ENCODE results near the gene HYAL2.

HYAL2 gene, protein sequence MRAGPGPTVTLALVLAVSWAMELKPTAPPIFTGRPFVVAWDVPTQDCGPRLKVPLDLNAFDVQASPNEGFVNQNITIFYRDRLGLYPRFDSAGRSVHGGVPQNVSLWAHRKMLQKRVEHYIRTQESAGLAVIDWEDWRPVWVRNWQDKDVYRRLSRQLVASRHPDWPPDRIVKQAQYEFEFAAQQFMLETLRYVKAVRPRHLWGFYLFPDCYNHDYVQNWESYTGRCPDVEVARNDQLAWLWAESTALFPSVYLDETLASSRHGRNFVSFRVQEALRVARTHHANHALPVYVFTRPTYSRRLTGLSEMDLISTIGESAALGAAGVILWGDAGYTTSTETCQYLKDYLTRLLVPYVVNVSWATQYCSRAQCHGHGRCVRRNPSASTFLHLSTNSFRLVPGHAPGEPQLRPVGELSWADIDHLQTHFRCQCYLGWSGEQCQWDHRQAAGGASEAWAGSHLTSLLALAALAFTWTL

DNA sequence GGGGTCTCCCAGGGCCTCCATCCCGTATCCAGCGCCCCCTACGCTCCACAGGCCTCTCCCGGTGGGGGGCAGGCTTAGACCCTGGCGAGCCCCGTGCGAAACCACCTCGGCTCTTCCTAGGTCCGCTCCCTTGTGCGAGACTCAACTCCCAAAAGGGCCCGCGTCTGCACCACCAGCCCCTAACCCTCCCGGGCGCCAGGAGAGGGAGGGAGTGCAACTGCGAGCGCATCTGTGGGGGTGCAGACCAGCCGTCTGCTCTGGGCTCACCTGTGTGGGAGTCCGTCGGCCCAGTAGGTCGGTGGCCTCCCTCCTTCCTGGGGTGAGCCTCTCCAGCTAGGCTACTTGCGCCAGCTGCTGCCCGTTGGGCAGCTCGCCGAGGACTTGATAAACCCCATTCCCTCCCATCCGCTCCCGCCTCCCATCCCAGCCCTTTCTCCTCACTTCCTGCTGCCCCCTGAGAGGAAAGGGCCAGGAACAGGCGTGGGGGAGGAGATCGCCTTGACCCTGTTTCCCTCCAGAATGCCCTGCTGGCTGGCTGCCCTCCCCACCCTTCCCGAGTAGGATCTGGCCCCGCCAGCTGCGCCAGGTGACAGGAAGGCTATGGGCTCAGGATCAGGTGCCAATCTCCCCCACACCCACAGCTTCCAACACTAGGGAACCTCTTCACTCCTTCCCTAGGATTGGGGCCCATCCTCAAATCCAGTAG lies at the start of gene HYAL2:
Gene HYAL2, minus strand, starts transcription at position 360 of the 706 bp plus-strand sequence. CDS start 2,256 bp downstream, outside the sequence.
- H3K36me3 ChIP-seq (ENCODE audit: control insufficient read depth, low read depth, low read length): peaks cover 22% of the 10 kb centered on the region
- peak within 1 kb of the TSS; percentile 75 for H3K4me3 ChIP-seq (ENCODE audit: low read length)
- H3K27ac ChIP-seq (ENCODE audit: low read length): peak within 1 kb of the TSS; percentile 98
- H3K9ac ChIP-seq (ENCODE audit: low read length): peak within 1 kb of the TSS; percentile 95
- H3K27me3 ChIP-seq (ENCODE audit: control insufficient read depth, insufficient read depth, low read length): no peaks in the 10 kb centered on the region
- H3K4me1 ChIP-seq (ENCODE audit: control insufficient read depth, low read depth, low read length): peaks cover 15% of the 10 kb centered on the region
- no peaks in the 10 kb centered on the region for H3K9me3 ChIP-seq (ENCODE audit: control insufficient read depth, low read depth, low read length)

GRCh38 chr3:50371133-50371685 lies 48.7 kb upstream of the HYAL2 start:
- H3K4me1 ChIP-seq (ENCODE audit: control insufficient read depth, low read depth, low read length): peaks cover 14% of the 10 kb centered on the region
- H3K4me3 ChIP-seq (ENCODE audit: low read length): no peak overlapping the region
- no peaks in the 10 kb centered on the region for H3K9me3 ChIP-seq (ENCODE audit: control insufficient read depth, low read depth, low read length)
- peaks cover 2% of the 10 kb centered on the region for H3K27me3 ChIP-seq (ENCODE audit: control insufficient read depth, insufficient read depth, low read length)
- no peak overlapping the region for H3K9ac ChIP-seq (ENCODE audit: low read length)
- H3K27ac ChIP-seq (ENCODE audit: low read length): no peak overlapping the region
- H3K36me3 ChIP-seq (ENCODE audit: control insufficient read depth, low read depth, low read length): no peaks in the 10 kb centered on the region

DNA sequence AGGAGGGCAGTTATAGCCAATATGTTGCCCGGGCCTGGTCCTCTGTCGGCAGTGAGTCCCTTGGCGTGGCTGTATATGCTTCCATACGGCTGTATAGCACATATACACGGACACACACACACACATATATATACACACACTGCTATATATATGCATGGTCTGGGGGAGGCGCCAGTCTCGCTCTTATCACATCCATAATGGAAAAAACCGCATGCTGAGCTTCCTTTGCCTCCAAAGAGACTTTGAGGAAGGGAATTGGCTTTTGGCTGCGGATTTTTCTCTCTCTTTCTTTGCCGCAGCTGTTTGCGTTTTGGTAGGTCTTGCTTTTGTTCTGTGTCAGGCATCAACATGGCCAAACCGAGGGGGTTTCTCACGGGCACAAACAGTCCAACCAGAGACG lies 48.0 kb upstream of the HYAL2 start:
- no peak overlapping the region for H3K27ac ChIP-seq (ENCODE audit: low read length)
- H3K4me3 ChIP-seq (ENCODE audit: low read length): no peak overlapping the region
- peaks cover 17% of the 10 kb centered on the region for H3K4me1 ChIP-seq (ENCODE audit: control insufficient read depth, low read depth, low read length)
- H3K36me3 ChIP-seq (ENCODE audit: control insufficient read depth, low read depth, low read length): no peaks in the 10 kb centered on the region
- no peak overlapping the region for H3K9ac ChIP-seq (ENCODE audit: low read length)
- H3K9me3 ChIP-seq (ENCODE audit: control insufficient read depth, low read depth, low read length): no peaks in the 10 kb centered on the region
- peaks cover 8% of the 10 kb centered on the region for H3K27me3 ChIP-seq (ENCODE audit: control insufficient read depth, insufficient read depth, low read length)

- Histone ChIP-seq H3K9ac (ENCODE audit: low read length) (no peak overlapping the region), H3K4me3 (ENCODE audit: low read length) (no peak overlapping the region), H3K27ac (ENCODE audit: low read length) (no peak overlapping the region), H3K27me3 (ENCODE audit: control insufficient read depth, insufficient read depth, low read length) (peaks cover 12% of the 10 kb centered on the region), H3K36me3 (ENCODE audit: control insufficient read depth, low read depth, low read length) (no peaks in the 10 kb centered on the region), H3K9me3 (ENCODE audit: control insufficient read depth, low read depth, low read length) (no peaks in the 10 kb centered on the region), H3K4me1 (ENCODE audit: control insufficient read depth, low read depth, low read length) (peaks cover 14% of the 10 kb centered on the region)
Measured at GRCh38 chr3:50369012-50369670, 46.6 kb upstream of the HYAL2 start.

- no peaks in the 10 kb centered on the region for H3K36me3 ChIP-seq (ENCODE audit: control insufficient read depth, low read depth, low read length)
- H3K9me3 ChIP-seq (ENCODE audit: control insufficient read depth, low read depth, low read length): no peaks in the 10 kb centered on the region
- no peak overlapping the region for H3K27ac ChIP-seq (ENCODE audit: low read length)
- no peak overlapping the region for H3K9ac ChIP-seq (ENCODE audit: low read length)
- H3K4me3 ChIP-seq (ENCODE audit: low read length): peak overlapping the region; percentile 65
- H3K27me3 ChIP-seq (ENCODE audit: control insufficient read depth, insufficient read depth, low read length): peaks cover 20% of the 10 kb centered on the region
- peaks cover 5% of the 10 kb centered on the region for H3K4me1 ChIP-seq (ENCODE audit: control insufficient read depth, low read depth, low read length)
Measured at GRCh38 chr3:50365842-50366220, 43.3 kb upstream of the HYAL2 start.

DNA sequence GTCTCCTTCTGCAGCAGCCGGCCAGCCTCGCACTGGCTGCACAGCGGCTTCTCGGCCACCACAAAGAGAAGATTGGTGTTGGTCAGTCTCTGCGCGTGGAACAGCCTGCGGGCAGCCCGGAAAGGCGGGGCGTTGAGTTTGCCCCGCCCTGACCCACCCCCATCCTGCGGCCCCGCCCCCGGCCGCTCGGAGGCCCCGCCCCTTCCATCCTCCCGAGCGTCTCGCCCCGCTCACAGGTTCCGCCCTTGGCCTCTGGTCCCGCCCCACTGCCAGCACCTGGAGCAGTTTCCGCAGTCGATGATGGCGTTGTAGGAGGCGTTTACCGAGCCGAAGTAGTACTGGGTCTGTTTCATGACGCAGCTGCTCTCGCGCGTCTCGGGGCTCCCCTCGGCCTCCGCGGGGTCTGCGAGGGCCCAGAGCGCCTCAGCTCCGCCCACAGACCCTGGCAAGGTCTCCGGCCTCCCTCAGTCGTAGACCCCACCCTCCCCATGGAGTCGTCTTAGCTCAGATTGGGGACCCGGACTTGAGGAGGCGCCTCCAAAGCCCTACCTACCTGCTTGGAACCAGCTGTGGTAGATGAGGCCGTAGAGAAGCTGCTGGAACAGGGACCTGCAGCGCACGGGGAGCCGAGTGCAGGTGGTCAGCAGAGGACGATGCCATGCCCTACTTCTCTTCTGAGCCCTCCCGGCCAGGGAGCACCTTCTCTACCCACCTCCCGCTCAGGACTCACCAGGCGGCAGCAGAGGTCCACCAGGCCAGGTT lies 42.7 kb upstream of the HYAL2 start:
- peak overlapping the region; percentile 65 for H3K4me3 ChIP-seq (ENCODE audit: low read length)
- H3K9ac ChIP-seq (ENCODE audit: low read length): peak overlapping the region; percentile 23
- H3K9me3 ChIP-seq (ENCODE audit: control insufficient read depth, low read depth, low read length): no peaks in the 10 kb centered on the region
- H3K36me3 ChIP-seq (ENCODE audit: control insufficient read depth, low read depth, low read length): no peaks in the 10 kb centered on the region
- no peak overlapping the region for H3K27ac ChIP-seq (ENCODE audit: low read length)
- H3K4me1 ChIP-seq (ENCODE audit: control insufficient read depth, low read depth, low read length): peaks cover 5% of the 10 kb centered on the region
- H3K27me3 ChIP-seq (ENCODE audit: control insufficient read depth, insufficient read depth, low read length): peaks cover 20% of the 10 kb centered on the region

- Histone ChIP-seq H3K4me1 (ENCODE audit: control insufficient read depth, low read depth, low read length) (peaks cover 5% of the 10 kb centered on the region), H3K4me3 (ENCODE audit: low read length) (peak overlapping the region; percentile 56), H3K9me3 (ENCODE audit: control insufficient read depth, low read depth, low read length) (no peaks in the 10 kb centered on the region), H3K9ac (ENCODE audit: low read length) (peak overlapping the region; percentile 23), H3K27me3 (ENCODE audit: control insufficient read depth, insufficient read depth, low read length) (peaks cover 20% of the 10 kb centered on the region), H3K27ac (ENCODE audit: low read length) (no peak overlapping the region), H3K36me3 (ENCODE audit: control insufficient read depth, low read depth, low read length) (no peaks in the 10 kb centered on the region)
Measured at GRCh38 chr3:50364573-50365079, 42.1 kb upstream of the HYAL2 start.

- Histone ChIP-seq H3K4me3 (ENCODE audit: low read length) (peak overlapping the region; percentile 89), H3K36me3 (ENCODE audit: control insufficient read depth, low read depth, low read length) (peaks cover 8% of the 10 kb centered on the region), H3K9me3 (ENCODE audit: control insufficient read depth, low read depth, low read length) (no peaks in the 10 kb centered on the region), H3K27ac (ENCODE audit: low read length) (no peak overlapping the region), H3K27me3 (ENCODE audit: control insufficient read depth, insufficient read depth, low read length) (peaks cover 11% of the 10 kb centered on the region), H3K4me1 (ENCODE audit: control insufficient read depth, low read depth, low read length) (peaks cover 3% of the 10 kb centered on the region), H3K9ac (ENCODE audit: low read length) (no peak overlapping the region)
Measured at GRCh38 chr3:50359760-50360110, 37.2 kb upstream of the HYAL2 start.

- H3K4me3 ChIP-seq (ENCODE audit: low read length): peak within 1 kb of the TSS; percentile 89
- H3K9ac ChIP-seq (ENCODE audit: low read length): peak within 1 kb of the TSS; percentile 74
- H3K27me3 ChIP-seq (ENCODE audit: control insufficient read depth, insufficient read depth, low read length): peaks cover 7% of the 10 kb centered on the region
- H3K36me3 ChIP-seq (ENCODE audit: control insufficient read depth, low read depth, low read length): peaks cover 14% of the 10 kb centered on the region
- no peaks in the 10 kb centered on the region for H3K9me3 ChIP-seq (ENCODE audit: control insufficient read depth, low read depth, low read length)
- H3K27ac ChIP-seq (ENCODE audit: low read length): no peak within 1 kb of the TSS
- H3K4me1 ChIP-seq (ENCODE audit: control insufficient read depth, low read depth, low read length): peaks cover 3% of the 10 kb centered on the region
Measured at GRCh38 chr3:50358911-50359759, 36.6 kb upstream of the HYAL2 start, which contains the start of gene TMEM115. TSS of gene TMEM115 (minus strand) at chr3:50359521. CDS start at chr3:50359063, 458 bp downstream.

GRCh38 chr3:50358355-50358910 lies 35.9 kb upstream of the HYAL2 start:
- no peaks in the 10 kb centered on the region for H3K9me3 ChIP-seq (ENCODE audit: control insufficient read depth, low read depth, low read length)
- H3K9ac ChIP-seq (ENCODE audit: low read length): peak overlapping the region; percentile 74
- peaks cover under 1% of the 10 kb centered on the region for H3K27me3 ChIP-seq (ENCODE audit: control insufficient read depth, insufficient read depth, low read length)
- H3K4me1 ChIP-seq (ENCODE audit: control insufficient read depth, low read depth, low read length): peaks cover 3% of the 10 kb centered on the region
- H3K36me3 ChIP-seq (ENCODE audit: control insufficient read depth, low read depth, low read length): peaks cover 21% of the 10 kb centered on the region
- peak overlapping the region; percentile 89 for H3K4me3 ChIP-seq (ENCODE audit: low read length)
- H3K27ac ChIP-seq (ENCODE audit: low read length): no peak overlapping the region
